Activated naive CD4-positive, alpha-beta T cell treated with Interleukin-2 at 50 U/mL for 16 hours (primary cell): ENCODE measurements around the gene PKP3.
"Not testable (repeated sequence)": the region's sequence is repeated elsewhere in the genome, so short reads cannot be mapped to it uniquely, and the experiment has no call there.

Experiments
- DNase-seq: peaks from one replicate; pipeline ENCODE4 v3.0.0-alpha.2; 2020

Gene PKP3

DNA sequence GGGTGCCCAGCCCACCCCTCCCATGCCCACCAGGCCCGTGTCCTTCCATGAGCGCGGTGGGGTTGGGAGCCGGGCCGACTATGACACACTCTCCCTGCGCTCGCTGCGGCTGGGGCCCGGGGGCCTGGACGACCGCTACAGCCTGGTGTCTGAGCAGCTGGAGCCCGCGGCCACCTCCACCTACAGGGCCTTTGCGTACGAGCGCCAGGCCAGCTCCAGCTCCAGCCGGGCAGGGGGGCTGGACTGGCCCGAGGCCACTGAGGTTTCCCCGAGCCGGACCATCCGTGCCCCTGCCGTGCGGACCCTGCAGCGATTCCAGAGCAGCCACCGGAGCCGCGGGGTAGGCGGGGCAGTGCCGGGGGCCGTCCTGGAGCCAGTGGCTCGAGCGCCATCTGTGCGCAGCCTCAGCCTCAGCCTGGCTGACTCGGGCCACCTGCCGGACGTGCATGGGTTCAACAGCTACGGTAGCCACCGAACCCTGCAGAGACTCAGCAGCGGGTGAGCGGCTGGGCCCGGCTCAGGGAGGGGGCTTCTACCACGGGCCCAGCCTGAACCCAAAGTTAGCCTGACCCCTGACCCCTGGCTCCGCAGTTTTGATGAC lies 3.0 kb downstream of the PKP3 start:
- peak; percentile 55 for DNase-seq

DNA sequence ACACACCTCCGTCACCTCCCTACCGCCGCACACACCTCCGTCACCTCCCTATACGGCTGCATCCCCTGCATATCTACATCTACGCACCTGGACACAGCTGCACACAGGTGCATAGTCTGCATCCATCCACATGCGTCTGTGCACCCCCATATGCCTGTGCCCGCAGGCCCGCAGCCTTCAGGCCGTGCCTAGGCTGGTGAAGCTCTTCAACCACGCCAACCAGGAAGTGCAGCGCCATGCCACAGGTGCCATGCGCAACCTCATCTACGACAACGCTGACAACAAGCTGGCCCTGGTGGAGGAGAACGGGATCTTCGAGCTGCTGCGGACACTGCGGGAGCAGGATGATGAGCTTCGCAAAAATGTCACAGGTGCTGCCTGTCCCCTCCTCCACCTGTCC lies 4.8 kb downstream of the PKP3 start:
- DNase-seq = no peak

DNA sequence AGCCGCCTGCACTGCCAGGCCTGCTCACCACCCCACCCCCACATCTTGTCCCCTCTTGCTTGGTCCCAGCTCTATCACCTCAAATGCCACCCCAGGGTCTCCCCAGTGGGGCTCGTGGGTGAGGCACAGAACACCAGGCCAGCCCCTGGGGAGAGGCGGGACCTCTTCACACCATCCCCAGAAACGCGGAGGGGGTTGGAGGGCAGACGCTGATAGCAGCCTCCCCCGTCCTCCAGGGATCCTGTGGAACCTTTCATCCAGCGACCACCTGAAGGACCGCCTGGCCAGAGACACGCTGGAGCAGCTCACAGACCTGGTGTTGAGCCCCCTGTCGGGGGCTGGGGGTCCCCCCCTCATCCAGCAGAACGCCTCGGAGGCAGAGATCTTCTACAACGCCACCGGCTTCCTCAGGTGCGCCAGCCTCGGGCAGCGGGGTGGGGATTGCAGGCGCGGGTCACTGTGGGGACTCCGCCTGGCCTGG lies 5.8 kb downstream of the PKP3 start:
- DNase-seq = no peak

DNA sequence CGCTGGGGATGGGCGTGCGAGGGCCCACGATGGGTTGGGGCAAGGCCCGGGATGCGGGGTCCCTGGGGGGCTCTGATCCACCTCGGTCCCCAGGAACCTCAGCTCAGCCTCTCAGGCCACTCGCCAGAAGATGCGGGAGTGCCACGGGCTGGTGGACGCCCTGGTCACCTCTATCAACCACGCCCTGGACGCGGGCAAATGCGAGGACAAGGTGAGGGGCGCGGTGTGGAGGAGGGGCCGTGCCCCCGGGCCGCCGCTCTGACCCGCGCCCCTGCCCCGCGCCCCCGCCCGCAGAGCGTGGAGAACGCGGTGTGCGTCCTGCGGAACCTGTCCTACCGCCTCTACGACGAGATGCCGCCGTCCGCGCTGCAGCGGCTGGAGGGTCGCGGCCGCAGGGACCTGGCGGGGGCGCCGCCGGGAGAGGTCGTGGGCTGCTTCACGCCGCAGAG lies 6.3 kb downstream of the PKP3 start:
- DNase-seq = no peak

DNA sequence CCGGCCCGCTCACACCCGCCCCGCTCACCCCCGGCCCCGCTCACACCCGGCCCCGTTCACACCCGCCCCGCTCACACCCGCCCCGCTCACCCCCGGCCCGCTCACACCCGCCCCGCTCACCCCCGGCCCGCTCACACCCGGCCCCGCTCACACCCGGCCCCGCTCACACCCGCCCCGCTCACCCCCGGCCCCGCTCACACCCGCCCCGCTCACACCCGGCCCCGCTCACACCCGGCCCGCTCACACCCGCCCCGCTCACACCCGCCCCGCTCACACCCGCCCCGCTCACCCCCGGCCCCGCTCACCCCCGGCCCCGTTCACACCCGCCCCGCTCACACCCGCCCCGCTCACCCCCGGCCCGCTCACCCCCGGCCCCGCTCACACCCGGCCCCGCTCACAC lies 7.2 kb downstream of the PKP3 start:
- not testable (repeated sequence) for DNase-seq

DNA sequence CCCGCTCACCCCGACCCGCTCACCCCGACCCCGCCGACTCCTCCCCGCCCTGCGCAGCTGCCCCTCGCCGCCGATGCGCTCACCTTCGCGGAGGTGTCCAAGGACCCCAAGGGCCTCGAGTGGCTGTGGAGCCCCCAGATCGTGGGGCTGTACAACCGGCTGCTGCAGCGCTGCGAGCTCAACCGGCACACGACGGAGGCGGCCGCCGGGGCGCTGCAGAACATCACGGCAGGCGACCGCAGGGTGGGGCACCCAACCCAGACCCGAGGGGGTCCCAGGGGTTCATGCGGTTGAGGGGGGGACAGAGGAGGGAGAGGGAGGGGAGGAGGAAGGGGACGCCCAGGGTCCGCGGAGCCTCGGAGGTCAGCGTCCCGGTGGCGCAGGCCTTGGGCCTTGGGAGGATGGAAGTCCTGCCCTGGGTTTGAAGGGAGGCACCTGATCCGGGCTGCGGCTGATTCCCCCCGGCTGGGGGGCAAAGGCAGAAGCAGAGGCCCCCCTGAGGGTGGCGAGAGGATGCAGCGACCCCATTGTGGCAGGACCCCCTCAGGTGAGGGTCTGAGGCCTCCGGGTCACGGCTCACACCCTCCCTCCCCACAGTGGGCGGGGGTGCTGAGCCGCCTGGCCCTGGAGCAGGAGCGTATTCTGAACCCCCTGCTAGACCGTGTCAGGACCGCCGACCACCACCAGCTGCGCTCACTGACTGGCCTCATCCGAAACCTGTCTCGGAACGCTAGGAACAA lies 9.2 kb downstream of the PKP3 start:
- no peak for DNase-seq

DNA sequence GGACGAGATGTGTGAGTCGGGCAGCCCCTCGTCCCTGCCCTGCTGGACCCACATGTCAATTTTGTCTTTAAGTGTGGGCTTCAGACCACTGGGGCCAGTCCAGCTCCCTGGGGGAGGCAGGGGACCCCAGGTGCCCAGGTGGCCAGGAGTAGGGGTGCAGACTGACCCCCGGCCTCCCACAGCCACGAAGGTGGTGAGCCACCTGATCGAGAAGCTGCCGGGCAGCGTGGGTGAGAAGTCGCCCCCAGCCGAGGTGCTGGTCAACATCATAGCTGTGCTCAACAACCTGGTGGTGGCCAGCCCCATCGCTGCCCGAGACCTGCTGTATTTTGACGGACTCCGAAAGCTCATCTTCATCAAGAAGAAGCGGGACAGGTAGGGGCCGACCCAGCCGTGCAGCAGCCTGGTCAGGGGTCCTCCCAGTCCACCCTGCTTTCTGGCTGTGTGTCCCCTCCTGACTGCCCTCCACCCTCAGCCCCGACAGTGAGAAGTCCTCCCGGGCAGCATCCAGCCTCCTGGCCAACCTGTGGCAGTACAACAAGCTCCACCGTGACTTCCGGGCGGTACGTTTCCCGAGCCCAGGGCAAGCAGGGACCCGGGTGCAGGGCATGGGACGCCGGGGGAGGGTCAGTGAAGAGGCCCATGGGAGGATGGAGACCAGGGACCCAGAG lies 9.9 kb downstream of the PKP3 start:
- no peak for DNase-seq

DNA sequence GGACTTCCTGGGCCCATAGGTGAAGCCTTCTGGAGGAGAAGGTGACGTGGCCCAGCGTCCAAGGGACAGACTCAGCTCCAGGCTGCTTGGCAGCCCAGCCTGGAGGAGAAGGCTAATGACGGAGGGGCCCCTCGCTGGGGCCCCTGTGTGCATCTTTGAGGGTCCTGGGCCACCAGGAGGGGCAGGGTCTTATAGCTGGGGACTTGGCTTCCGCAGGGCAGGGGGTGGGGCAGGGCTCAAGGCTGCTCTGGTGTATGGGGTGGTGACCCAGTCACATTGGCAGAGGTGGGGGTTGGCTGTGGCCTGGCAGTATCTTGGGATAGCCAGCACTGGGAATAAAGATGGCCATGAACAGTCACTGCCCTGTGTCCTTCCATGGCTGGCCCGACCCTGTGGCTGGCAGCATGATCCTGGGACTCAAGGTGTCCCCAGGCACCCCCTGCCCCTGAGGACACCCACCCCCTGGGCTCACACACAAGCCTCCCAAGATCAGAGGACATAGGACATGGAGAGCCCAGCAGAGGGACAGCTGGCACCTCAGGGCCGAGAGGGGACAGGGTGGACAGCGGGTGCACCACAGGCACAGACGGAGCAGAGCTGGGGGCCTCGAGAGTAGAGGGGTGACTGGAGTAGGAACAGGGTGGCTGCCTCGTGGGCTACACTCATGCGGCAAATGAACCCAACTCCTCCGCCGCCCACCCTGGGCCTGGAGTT lies 10.7 kb downstream of the PKP3 start:
- DNase-seq = no peak

DNA sequence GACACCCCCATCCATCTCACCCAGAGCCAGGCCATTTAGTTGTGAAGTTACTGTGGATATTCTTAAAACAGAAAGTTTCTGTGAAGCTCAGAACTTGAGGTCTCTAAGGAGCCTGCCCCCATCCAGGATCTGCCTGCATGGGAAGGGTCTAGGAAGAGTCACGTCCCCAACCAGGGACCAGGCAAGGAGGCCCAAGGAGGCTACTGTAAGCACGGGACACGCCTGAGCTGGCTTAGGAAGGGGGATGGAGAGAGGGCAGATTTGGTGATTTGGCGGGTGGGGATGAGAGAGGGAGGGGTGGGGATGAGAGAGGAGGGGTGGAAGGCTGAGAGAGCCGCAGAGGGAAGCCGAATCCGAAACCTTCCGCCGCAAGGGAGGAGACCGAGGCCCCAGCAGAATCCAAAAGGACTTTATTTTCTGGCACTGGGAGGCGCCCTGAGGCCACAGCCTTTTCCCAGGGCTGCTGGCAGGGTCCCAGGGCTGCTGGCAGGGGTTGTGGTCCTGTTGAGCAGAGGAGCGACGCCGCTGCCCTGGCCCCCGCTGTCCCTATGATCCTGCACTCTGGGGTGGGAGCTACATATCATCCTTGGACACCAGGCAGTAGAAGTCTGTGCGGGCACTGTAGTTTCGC lies 11.4 kb downstream of the PKP3 start:
- DNase-seq = no peak

DNA sequence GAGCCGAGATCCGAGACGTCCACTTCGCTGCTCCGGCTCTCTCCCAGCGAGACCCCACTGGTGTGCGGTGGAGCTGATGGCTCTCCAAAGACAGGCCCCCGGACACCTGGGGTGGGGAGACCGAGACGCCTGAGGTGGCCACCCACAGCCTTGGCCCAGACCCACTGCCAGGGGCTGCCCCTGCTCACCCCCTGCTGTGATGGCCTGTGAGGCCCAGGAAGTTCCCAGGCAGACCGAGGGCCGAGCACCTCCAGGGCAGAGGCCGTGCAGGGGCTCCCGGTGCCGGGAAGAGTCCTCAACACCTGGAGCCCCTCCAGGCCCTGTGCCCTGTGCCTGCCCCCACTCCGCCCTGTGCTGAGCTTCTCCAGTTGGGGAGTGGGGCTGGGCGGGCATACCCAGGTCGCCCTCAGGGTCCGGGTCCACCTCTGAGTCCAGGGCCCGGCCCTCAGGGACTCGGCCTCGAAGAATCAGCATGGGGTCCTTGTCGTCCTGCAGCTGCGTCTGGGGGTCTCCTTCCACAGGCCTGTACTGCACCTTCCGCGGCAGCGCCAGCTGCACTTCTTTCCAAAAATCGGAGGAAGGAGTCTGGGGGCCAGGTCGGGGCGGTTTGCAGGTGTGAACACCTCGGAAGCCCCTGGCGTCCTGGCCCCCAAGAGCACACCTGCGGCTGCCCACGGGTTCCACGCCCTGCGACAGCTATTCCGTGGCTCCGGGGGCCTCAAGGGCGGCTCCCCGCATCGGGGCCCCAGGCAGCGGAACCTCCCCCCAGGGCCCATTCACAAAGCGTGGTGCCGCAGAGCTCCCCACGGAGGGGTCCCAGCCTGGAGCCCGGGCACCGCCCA lies 12.2 kb downstream of the PKP3 start:
- no peak for DNase-seq

DNA sequence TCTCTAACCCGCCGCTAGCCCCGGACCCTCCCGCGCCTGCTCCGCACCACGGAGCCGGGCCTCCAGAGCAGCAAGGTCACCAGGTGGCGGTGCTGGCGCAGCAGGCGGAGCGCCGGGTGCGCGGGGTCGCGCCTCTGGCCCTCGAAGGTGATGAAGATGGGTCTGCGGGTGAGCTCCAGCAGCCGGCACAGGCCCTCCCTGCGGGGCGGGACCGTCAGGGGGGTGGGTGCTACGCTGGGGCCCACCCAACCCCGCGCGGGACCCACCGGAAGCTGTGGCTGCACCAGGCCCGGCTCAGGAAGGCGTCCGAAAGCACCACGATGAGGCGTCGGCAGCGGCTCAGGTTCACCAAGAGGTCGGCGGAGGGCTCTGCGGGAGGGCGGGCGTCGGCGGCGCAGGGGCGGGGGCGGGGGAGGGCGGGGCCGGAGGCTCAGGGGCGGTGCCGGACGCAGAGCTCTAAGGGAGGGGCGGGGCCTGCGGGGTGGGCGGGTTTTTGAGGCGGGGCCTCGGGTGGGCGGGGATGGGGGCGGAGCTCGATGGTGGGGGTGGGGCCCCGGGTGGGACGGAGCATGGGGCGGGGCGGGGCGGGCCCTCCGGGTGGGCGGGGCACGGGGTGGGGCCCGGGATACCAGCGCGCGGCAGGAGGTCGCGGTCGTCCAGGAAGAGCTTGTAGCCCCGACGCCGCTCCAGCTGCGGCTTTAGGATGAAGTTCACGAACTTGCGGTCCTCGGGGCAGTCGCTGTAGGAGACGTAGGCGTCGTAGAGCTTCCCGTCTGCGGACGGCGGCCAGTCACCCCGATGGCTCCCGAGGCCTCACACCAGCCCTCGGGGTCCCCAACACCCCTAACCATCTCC lies 13.0 kb downstream of the PKP3 start:
- peak; percentile 92 for DNase-seq

DNA sequence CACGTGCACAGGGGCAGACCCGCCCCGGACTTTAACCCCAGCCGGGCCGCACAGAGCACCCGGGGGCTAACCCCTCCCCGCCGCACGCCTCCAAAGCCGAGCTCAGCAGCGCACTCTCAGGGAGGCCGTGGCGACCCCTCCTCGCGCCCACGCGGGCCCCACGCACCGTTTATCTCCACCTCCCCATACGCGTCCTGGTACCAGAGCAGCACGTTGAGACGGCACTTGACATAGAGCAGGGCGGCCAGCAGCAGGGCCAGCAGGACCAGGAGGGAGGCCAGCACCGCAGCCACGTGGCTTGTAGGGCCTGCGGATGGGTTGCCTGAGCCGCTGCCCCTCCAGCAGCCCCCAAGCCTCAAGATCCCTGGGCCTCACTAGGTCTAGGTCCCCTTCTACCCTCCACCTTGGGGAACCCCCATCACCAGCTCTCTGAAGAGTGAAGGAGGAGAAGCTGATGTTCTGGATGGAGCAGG lies 13.7 kb downstream of the PKP3 start:
- no peak for DNase-seq

DNA sequence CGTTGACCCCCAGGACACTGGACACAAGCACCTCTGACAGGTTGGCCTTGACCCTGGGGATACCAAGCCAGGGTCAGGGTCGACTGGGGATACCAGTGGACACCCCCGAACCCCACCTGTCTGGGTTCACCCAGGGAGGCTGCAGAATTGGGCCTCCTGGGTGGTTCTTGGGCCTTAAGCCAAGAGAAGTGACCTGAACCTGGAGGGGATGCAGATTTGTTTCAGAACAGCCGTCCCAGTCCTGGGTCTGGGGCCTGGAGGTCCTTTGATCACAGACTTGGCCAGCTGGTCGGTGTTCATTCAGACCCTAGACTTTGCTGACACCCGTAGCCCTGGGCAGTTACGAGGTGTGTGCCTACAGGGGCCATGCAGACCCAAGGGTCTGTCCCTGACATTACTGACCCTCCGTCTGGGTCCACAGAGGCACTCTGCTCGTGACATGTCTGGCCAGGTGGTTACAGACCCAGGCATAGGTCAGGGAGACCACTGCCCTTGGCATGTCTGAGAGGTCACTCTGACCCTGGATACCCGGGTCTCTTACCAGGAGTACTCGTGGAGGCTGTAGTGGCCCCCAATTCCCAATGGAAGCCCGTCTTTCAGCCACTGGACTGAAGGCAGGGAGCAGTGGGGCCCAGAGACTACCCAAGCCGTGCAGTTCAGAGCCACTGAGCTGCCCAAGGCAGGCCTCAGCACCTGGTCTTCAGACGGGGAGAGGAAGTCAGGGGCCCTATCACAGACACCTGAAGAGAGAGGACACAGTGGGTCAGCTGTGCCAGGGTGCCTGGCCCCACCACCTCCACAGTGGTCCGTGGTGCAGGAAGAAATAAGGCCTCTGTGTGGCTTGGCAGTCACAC lies 14.4 kb downstream of the PKP3 start:
- DNase-seq = no peak

DNA sequence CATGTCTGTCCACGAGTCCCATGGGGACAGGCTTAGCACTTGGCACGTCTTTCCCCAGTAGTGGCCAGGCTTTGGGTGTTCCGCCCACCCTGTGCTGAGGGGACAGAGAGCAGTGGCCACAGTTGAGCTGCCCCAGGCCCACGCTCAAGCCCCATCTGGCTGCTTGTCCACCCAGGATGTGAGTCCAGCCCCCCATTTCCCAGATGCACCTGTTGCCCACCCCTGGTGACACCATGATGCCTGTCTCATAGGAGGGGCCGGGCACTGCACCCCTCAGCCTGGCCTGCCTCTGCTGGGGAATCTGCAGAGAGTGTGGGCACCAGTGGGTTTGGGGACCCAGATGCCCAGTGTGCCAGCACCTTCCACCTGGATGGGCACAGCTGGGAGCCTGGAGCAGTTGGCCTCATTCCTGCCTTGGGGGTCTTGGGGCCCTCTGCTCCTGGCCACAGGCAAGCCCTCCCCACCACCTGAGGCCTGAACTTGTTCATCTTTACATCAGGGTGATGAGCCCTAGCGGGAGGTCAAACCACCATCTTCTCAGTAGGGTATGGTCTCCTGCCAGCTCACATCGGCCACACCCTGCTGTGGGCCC lies 15.1 kb downstream of the PKP3 start:
- DNase-seq = no peak

DNA sequence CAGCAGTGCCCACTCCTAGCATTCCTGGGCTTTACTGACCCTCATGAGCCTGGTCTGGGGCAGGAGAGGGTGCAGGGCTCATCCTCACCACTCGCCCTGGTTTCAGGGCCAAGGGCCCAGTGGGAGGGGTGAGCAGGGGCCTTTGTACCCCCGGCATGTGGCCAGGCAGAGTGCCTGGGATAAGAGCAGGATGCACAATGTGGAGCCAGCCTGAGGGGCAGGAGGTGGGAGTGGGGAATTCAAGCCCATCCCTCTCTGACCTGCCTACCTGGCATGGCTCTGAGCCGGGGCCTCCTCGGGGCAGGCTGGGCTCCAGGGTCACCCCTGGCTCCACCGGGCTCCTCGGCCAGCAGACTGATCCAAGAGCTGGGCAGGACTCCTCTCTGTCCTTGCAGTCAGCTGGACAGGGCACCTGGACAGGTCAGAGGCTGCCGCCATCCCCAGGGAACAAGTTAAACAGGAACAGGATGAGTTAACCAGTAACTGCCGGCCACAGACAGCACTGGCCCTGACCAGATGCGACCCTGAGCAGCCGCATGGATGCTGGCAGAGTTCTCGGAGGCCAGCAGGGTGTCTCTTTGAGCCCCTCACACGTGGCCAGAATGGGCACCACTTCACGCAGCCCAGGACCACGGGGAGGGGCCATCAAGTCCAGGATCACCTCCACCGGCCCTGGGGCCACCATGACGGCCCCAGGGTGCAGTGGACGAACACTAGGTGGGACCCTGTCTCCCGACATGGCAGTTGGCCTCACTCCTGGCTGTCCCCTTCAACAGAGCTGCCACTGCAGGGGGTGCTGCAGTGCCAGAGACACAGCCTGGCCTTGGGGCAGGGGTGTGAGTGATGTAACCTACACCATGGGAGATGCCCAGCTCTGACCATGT lies 15.8 kb downstream of the PKP3 start:
- no peak for DNase-seq

DNA sequence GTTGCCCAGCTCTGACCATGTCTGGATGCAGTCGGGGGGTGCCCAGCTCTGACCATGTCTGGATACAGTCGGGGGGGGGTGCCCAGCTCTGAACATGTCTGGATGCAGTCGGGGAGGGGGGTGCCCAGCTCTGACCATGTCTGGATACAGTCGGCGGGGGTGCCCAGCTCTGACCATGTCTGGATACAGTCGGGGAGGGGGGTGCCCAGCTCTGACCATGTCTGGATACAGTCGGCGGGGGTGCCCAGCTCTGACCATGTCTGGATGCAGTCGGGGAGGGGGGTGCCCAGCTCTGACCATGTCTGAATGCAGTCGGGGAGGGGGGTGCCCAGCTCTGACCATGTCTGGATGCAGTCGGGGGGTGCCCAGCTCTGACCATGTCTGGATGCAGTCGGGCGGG lies 16.7 kb downstream of the PKP3 start:
- not testable (repeated sequence) for DNase-seq

DNA sequence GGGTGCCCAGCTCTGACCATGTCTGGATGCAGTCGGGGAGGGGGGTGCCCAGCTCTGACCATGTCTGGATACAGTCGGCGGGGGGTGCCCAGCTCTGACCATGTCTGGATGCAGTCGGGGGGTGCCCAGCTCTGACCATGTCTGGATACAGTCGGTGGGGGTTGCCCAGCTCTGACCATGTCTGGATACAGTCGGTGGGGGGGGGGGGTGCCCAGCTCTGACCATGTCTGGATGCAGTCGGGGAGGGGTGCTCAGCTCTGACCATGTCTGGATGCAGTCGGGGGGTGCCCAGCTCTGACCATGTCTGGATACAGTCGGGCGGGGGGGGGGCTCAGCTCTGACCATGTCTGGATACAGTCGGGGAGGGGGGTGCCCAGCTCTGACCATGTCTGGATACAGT lies 17.5 kb downstream of the PKP3 start:
- not testable (repeated sequence) for DNase-seq

DNA sequence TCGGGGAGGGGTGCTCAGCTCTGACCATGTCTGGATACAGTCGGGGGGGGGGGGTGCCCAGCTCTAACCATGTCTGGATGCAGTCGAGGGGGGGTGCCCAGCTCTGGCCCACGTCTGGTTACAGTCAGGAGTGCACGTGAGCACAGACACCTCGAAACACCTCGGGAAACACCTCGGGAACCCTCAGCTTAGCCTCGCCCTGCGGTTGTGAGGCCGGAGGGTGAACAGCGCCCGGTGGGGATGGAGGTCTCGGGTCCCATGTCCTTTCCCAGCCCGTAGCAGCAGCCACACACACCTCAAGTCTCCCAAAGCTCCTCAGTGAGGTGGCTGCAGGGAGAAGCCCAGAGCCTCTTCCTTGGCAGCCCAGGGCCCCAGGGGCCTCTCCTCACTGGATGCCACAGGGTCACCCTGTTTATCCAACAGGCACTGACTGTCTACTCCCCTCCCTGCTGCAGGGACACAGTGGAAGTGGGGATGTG lies 18.7 kb downstream of the PKP3 start:
- no peak for DNase-seq
